Activated T-cell treated with anti-CD3 and anti-CD28 coated beads, Interleukin-2, amount 50 U/mL, for 24 hours (primary cell): ENCODE data around the gene TNPO3.
"Not testable (repeated sequence)": the region's sequence is repeated elsewhere in the genome, so short reads cannot be mapped to it uniquely, and the experiment has no call there.

Experiments used
- DNase-seq: peaks from one replicate; pipeline ENCODE4 v3.0.0-alpha.2; 2020
- H3K27ac Mint-ChIP-seq: 2 replicates; pipeline ENCODE4 v1.8.0; 2020; ENCODE audit warnings: mild to moderate bottlenecking, mixed read lengths
- H3K27me3 Mint-ChIP-seq: 2 replicates; pipeline ENCODE4 v1.8.0; 2020; ENCODE audit warnings: mixed read lengths
- H3K36me3 Mint-ChIP-seq: 2 replicates; pipeline ENCODE4 v1.8.0; 2020; ENCODE audit warnings: low read depth, mixed read lengths
- H3K4me1 Mint-ChIP-seq: 2 replicates; pipeline ENCODE4 v1.8.0; 2020; ENCODE audit warnings: low read depth, mixed read lengths
- H3K4me3 Mint-ChIP-seq: 2 replicates; pipeline ENCODE4 v1.8.0; 2020; ENCODE audit warnings: mild to moderate bottlenecking, moderate library complexity, mixed read lengths
- H3K9me3 Mint-ChIP-seq: 2 replicates; pipeline ENCODE4 v1.8.0; 2020; ENCODE audit warnings: mixed read lengths

The TNPO3 gene

DNA sequence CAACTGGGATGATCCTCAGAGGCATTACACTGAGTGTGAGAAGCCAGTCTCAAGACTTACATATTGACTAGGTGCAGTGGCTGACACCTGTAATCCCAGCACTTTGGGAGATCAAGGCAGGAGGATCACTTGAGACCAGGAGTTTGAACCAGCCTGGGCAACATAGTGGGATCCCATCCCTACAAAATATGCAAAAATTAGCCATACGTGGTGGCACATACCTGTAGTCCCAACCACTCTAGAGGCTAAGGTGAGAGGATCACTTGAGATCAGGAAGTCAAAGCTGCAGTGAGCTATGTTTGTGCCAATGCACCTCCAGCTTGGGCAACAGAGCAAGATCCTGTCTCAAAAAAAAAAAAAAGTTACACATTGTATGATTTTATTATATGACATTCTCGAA, 23.5 kb upstream of the TNPO3 start:
- no peak for DNase-seq
- Mint-ChIP-seq H3K4me3 (no peak overlapping the region), H3K27ac (no peak overlapping the region), H3K27me3 (peaks cover 4% of the 10 kb centered on the region), H3K36me3 (no peaks in the 10 kb centered on the region), H3K4me1 (no peaks in the 10 kb centered on the region), H3K9me3 (no peaks in the 10 kb centered on the region)

DNA sequence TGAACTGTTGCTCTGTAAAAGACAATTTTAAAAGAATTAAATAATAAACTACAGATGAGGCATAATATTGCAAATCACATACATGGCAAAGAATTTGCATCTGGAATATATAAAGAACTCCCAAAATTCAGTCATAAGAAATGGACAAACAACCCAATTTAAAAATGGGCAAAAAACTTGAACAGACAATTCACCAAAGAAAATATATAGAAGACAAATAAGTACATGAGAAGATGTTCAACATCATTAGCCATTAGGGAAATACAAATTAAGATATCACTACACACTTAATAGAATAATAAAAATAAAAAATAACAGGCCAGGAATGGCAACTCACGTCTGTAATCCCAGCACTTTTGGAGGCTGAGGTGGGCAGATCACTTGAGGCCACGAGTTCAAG, 22.0 kb upstream of the TNPO3 start:
- Mint-ChIP-seq H3K27me3 (peaks cover 4% of the 10 kb centered on the region), H3K36me3 (no peaks in the 10 kb centered on the region), H3K27ac (no peak overlapping the region), H3K9me3 (no peaks in the 10 kb centered on the region), H3K4me3 (no peak overlapping the region), H3K4me1 (peaks cover 6% of the 10 kb centered on the region)
- DNase-seq, result no peak

DNA sequence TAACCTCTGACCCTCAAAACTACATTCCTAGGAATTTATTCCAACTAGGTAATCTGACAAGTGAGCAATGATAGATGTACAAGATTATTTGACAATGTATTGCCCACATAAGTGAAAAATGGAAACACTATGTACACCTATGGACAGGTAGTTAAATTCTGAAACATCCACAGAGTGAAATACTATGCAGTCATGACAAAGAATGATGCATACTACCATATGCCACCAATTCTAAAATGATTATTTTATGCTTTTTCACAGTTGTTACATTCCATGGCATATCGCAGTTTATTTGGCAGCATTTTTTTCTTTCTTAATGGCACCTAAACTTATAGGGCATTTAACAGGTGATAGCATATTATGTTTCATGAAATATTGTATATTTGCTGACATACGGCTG, 20.1 kb upstream of the TNPO3 start:
- H3K4me1 Mint-ChIP-seq, result peaks cover 6% of the 10 kb centered on the region
- peaks cover 4% of the 10 kb centered on the region for H3K27me3 Mint-ChIP-seq
- H3K27ac Mint-ChIP-seq, result no peak overlapping the region
- DNase-seq, result no peak
- H3K4me3 Mint-ChIP-seq, result no peak overlapping the region
- no peaks in the 10 kb centered on the region for H3K36me3 Mint-ChIP-seq
- H3K9me3 Mint-ChIP-seq, result no peaks in the 10 kb centered on the region

DNA sequence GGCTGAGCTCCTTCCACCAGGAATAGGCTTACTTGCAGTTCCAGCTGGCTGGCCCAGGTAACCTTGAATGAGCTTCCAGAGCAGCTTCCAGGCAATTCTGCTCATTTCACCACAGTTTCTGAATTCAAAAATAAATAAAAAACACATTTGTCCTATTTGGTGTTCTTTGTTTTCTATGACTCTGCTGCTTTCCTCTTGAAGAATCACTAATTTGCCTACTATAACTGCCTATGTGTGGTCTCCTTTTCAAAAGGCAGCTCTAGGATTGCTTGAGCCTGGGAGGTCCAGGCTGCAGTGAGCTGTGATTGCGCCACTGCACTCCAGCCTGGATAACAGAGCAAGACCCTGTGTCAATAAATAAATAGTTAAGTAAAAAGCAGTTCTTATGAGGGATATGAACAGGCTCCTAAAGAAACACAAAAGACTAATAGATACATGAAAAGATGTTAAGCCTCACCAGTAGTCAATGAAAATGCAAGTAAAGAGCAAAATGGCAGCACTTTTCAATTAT, 19.5 kb upstream of the TNPO3 start:
- Mint-ChIP-seq H3K9me3 (no peaks in the 10 kb centered on the region), H3K4me3 (no peak overlapping the region), H3K36me3 (no peaks in the 10 kb centered on the region), H3K27ac (no peak overlapping the region), H3K27me3 (peaks cover 8% of the 10 kb centered on the region), H3K4me1 (peaks cover 6% of the 10 kb centered on the region)
- no peak for DNase-seq

DNA sequence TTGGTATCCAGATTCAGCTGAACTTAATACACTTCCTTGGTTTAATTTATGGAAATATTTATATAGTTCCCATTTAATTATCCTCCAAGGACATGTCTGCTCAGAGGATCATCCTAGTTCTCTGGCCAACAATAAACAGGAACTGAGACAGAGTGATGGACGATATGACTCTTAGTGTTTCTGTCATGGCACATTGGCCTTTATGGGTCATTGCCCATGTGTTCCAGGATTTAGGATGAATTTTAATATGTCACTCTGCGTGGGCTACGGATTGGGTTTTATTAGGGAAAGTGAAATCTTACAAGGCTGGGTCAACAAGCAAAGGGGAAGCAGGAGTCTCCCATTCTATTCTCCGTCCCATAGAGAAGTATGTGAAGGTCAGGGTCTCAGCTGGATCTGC, 18.8 kb upstream of the TNPO3 start:
- Mint-ChIP-seq H3K4me1 (peaks cover 6% of the 10 kb centered on the region), H3K36me3 (no peaks in the 10 kb centered on the region), H3K27me3 (peaks cover 12% of the 10 kb centered on the region), H3K4me3 (no peak overlapping the region), H3K27ac (no peak overlapping the region), H3K9me3 (no peaks in the 10 kb centered on the region)
- no peak for DNase-seq

DNA sequence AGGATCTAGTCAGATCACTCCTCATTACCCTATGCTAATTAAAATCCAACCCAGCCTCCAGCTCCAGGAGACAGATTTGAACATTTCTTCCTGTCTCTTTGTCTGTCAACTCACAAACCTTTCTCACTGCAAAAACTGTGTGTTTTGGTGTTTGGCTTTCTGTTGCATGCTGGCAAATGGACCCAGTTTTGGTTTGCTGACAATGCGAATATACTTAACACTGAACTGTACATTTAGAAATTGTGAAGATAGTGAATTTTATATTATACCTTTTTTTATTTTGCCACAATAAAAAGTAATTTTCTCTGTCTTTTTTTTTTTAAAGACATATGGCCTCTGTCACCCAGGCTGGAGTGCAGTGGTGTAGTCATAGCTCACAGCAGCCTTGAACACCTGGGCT, 18.3 kb upstream of the TNPO3 start:
- H3K4me3 Mint-ChIP-seq, result no peak overlapping the region
- H3K27ac Mint-ChIP-seq, result no peak overlapping the region
- no peak for DNase-seq
- peaks cover 12% of the 10 kb centered on the region for H3K27me3 Mint-ChIP-seq
- H3K36me3 Mint-ChIP-seq, result no peaks in the 10 kb centered on the region
- H3K9me3 Mint-ChIP-seq, result no peaks in the 10 kb centered on the region
- H3K4me1 Mint-ChIP-seq, result peaks cover 6% of the 10 kb centered on the region

DNA sequence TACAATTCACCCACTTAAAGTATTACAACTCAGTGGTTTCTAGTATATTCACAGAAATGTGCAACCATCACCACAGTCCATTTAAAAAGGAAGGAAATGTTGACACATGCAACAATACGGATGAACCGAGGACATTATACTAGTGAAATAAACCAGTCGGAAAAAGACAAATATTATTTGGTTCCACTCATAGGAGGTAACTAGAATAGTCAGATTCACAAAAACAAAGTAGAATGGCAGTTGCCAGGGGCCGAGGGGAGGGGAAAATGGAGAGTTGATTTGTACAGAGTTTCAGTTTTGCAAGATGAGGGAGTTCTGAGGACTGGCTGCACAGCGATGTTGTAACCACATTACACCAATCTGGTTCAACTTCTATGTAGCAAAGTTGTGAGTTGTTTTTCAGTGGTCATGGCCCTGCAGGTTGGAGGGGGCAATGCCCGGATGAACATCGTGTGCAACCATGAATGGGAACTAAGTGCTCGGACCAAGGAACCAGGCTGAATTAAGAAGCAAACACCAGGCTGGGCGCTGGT, 17.6 kb upstream of the TNPO3 start:
- H3K9me3 Mint-ChIP-seq, result no peaks in the 10 kb centered on the region
- peaks cover 6% of the 10 kb centered on the region for H3K4me1 Mint-ChIP-seq
- H3K4me3 Mint-ChIP-seq, result no peak overlapping the region
- peaks cover 12% of the 10 kb centered on the region for H3K27me3 Mint-ChIP-seq
- no peaks in the 10 kb centered on the region for H3K36me3 Mint-ChIP-seq
- DNase-seq, result no peak
- H3K27ac Mint-ChIP-seq, result no peak overlapping the region

DNA sequence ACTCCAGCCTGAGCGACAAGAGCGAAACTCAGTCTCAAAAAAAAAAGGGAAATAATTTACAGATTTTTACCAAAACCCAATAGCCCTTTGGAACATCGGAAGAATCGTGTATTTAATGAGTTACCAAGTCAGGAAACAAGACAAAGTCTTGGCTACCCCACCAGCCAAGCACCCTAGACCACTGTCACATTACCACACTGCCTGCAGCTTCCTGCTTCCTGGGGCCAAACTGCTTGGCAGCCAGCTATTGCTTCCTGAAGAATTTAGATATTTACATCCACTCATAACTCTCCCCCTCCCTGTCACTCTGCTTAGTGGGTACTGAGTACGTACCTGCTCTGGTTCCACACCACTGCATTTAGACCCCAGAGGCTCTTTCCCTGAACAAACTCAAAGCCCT, 14.1 kb upstream of the TNPO3 start:
- DNase-seq, result no peak
- Mint-ChIP-seq H3K4me1 (peaks cover 6% of the 10 kb centered on the region), H3K9me3 (no peaks in the 10 kb centered on the region), H3K4me3 (no peak overlapping the region), H3K27me3 (peaks cover 10% of the 10 kb centered on the region), H3K36me3 (no peaks in the 10 kb centered on the region), H3K27ac (no peak overlapping the region)

DNA sequence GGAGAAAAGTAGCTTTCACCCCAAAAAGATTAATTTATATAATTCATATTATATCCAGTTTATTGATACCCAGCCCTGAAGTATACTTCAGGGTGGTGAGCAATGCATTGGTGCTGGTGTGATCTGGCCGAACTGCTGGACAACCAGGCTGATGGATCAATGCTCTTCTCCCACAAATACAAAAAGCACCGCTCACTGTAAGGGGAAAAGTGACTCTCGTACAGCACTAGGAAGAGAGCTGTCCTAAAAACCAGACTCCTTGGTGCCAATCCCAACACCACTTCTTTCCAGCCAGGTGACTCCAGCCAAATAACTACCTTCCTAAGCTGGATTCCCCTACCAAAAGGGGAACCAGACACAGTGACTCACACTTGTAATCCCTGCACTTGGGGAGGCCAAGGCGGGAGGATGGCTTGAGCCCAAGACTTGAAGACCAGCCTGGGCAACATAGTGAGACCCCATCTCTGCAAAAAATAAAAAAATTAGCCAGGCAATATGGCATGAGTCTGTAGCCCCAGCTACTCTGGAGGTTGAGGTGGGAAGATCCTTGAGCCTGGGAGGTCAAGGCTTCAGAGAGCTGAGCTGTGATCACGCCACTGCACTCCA, 13.1 kb upstream of the TNPO3 start:
- peaks cover 10% of the 10 kb centered on the region for H3K27me3 Mint-ChIP-seq
- DNase-seq, result no peak

DNA sequence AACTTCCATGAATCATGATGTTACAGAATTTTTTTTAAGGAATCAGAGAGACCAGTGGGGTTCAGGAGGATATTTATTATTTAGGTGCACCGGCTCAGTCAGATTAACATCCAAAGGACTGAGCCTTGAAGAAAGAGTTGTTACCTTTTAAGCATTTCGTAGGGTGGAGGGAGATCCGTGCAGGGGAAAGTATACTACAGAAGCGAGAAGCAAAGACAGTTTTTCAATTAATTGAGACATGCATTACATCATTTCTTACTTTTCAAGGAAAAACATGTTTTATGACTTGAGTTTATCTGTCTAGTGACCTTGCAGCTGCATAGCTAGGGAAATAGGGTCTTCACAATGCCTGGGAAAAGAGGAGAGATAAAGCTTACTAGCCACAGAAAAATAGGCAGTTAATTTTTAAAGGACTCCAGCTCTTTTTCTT, 12.2 kb upstream of the TNPO3 start:
- DNase-seq, H3K4me3 Mint-ChIP-seq, H3K27ac Mint-ChIP-seq, H3K4me1 Mint-ChIP-seq, H3K27me3 Mint-ChIP-seq, H3K9me3 Mint-ChIP-seq, H3K36me3 Mint-ChIP-seq: not testable (repeated sequence)

More for the DNA sequence above, 13.1 kb upstream of the TNPO3 start:
- no peak overlapping the region for H3K4me3 Mint-ChIP-seq
- H3K36me3 Mint-ChIP-seq, result no peaks in the 10 kb centered on the region
- H3K4me1 Mint-ChIP-seq, result peaks cover 6% of the 10 kb centered on the region
- H3K9me3 Mint-ChIP-seq, result peaks cover 2% of the 10 kb centered on the region
- no peak overlapping the region for H3K27ac Mint-ChIP-seq

DNA sequence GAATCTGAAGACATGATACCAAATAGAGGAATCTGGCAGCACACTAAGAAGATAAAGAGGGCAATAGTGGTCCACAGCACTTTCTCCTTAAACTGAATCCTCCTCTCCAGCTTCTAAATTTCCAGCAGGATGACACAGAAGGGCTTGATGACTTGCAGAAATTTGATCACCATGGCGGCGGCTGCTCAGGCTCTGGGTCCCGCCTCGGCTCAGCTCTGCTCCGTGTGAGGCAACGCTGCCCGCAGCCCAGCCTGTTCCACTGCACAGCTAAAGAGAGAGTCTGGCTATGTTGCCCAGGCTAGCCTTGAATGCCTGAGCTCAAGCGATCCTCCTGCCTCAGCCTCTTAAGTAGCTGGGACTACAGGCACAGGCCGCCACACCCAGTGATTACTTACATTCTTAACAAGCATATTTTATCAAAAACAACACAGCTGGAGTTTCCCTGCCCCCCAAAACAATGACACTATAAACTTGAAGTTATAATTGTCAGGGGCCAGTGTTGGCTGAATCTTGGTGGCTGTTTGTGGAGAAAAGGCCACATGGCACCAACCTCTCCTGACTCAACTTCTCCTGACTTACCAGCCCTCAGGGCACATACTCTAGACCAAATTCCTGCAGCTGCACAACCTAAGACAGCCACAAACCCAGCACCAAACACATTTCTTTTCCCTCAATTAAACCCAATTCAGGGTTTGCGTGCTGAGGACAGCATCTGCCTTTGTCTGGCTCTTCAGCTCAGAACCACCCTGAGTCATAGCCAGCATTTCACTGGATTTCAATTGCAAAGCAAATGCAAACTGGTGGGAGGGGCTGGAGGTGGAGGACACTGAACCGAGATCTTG, 11.6 kb upstream of the TNPO3 start:
- H3K36me3 Mint-ChIP-seq, result no peaks in the 10 kb centered on the region
- peaks cover 2% of the 10 kb centered on the region for H3K9me3 Mint-ChIP-seq
- no peak overlapping the region for H3K4me3 Mint-ChIP-seq
- no peaks in the 10 kb centered on the region for H3K4me1 Mint-ChIP-seq
- no peak for DNase-seq
- H3K27me3 Mint-ChIP-seq, result peaks cover 10% of the 10 kb centered on the region
- H3K27ac Mint-ChIP-seq, result no peak overlapping the region

DNA sequence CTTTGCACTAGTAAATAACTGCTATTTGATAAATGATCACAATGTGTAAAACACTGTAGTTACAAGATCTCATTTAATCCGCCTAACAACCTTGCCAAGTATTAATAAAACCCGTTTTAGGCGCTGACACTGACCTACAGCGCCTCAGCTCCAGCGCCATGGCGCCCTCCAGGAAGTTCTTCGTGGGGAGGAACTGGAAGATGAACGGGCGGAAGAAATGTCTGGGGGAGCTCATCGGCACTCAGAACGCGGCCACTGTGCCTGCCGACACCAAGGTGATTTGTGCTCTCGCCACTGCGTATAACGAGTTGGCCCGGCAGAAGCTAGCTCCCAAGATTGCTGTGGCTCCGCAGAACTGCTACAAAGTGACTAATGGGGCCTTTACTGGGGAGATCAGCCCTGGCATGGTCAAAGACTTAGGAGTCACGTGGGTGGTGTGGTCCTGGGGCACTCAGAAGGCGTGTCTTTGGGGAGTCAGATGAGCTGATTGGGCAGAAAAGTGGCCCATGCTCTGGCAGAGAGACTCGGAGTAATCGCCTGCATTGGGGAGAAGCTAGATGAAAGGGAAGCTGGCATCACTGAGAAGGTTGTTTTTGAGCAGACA, 1.1 kb upstream of the TNPO3 start:
- Mint-ChIP-seq H3K27ac (peak overlapping the region; percentile 100), H3K9me3 (no peaks in the 10 kb centered on the region), H3K27me3 (peaks cover 8% of the 10 kb centered on the region), H3K36me3 (peaks cover 34% of the 10 kb centered on the region), H3K4me1 (peaks cover 25% of the 10 kb centered on the region), H3K4me3 (peak overlapping the region; percentile 94)
- no peak for DNase-seq

DNA sequence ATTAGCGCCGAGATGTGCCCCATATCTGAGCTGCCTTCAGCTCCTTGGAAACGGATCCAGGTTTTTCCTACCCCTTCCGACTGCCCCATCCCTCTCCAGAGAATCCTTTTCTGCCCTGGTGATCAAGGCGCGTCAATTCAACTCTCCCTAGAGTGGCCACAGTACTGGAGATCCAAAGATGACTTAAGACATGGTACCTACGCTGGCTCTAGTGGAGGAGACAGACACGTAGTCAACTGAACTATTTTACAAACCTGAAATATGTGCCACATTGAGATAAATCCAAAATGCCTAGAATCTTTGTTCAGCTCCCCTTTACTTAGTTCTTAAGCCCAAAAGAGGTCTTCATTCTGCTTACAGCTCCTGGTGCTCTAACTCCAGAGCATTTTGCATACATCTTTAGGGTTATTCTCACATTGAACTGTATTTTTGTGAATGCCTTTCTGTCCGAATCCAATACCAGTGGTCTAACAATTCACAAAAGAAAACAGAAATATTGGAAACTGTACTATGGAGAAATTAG, 444 bp upstream of the TNPO3 start:
- peak overlapping the region; percentile 100 for H3K27ac Mint-ChIP-seq
- no peak for DNase-seq
- H3K9me3 Mint-ChIP-seq, result no peaks in the 10 kb centered on the region
- H3K27me3 Mint-ChIP-seq, result peaks cover 8% of the 10 kb centered on the region
- H3K4me1 Mint-ChIP-seq, result peaks cover 31% of the 10 kb centered on the region
- H3K4me3 Mint-ChIP-seq, result peak overlapping the region; percentile 94
- peaks cover 40% of the 10 kb centered on the region for H3K36me3 Mint-ChIP-seq

DNA sequence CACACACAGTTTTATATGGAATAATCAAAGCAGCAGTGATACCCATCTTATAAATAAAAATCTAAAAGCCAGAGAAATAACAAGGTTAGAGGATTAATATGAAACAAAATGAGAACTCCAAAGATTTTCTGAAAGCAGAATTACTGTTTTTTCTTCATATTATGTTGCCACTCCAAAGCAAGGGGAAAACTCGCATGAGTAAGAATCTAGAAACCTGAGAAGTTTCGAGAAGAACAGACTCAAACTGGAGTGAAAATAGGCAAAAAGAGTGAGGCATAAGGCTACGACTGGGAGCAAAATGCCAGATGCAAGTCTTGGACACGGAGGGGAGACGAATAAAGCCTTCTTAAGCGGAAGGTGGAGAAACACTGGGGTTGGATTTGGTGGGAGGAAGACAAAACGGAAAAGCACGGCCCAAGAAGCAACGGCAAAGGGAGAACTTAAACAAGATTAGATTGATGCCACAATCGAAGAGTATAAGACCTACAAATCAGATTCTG, 923 bp downstream of the TNPO3 start:
- Mint-ChIP-seq H3K27ac (peak overlapping the region; percentile 100), H3K36me3 (peaks cover 50% of the 10 kb centered on the region), H3K4me1 (peaks cover 40% of the 10 kb centered on the region), H3K27me3 (no peaks in the 10 kb centered on the region), H3K4me3 (peak overlapping the region; percentile 94), H3K9me3 (no peaks in the 10 kb centered on the region)
- no peak for DNase-seq
